Measurements from ENCODE around the gene KIR3DL1.

Gene KIR3DL1

GRCh38 chr19:54791476-54791875, 24.8 kb upstream of the KIR3DL1 start:
- H3K4me3 ChIP-seq (ENCODE audit: low read length) = no peak overlapping the region
- DNase-seq (ENCODE audit: low read depth) = no peak
- no peak for TF ChIP-seq CTCF (conservative IDR thresholded peaks at IDR 0.05; ENCODE audit: low read length)

- TF ChIP-seq CTCF (conservative IDR thresholded peaks at IDR 0.05; ENCODE audit: low read length) = no peak
- H3K4me3 ChIP-seq (ENCODE audit: low read length) = no peak overlapping the region
- no peak for DNase-seq (ENCODE audit: low read depth)
Measured at GRCh38 chr19:54792814-54793213, 23.5 kb upstream of the KIR3DL1 start.

GRCh38 chr19:54795758-54796157, 20.5 kb upstream of the KIR3DL1 start:
- DNase-seq (ENCODE audit: low read depth) = no peak
- TF ChIP-seq CTCF (conservative IDR thresholded peaks at IDR 0.05; ENCODE audit: low read length) = no peak
- H3K4me3 ChIP-seq (ENCODE audit: low read length) = no peak overlapping the region

- no peak for TF ChIP-seq CTCF (conservative IDR thresholded peaks at IDR 0.05; ENCODE audit: low read length)
Measured at GRCh38 chr19:54803410-54803809, 12.9 kb upstream of the KIR3DL1 start, which contains the start of gene KIR2DL4. KIR2DL4 (plus strand) TSS chr19:54803610; CDS start chr19:54803652, 42 bp downstream.

GRCh38 chr19:54804101-54804500, 12.2 kb upstream of the KIR3DL1 start:
- DNase-seq (ENCODE audit: low read depth) = no peak
- TF ChIP-seq CTCF (conservative IDR thresholded peaks at IDR 0.05; ENCODE audit: low read length) = no peak
- no peak overlapping the region for H3K4me3 ChIP-seq (ENCODE audit: low read length)

More at GRCh38 chr19:54803410-54803809, 12.9 kb upstream of the KIR3DL1 start, which contains the start of gene KIR2DL4:
- DNase-seq (ENCODE audit: low read depth) = no peak
- H3K4me3 ChIP-seq (ENCODE audit: low read length) = no peak within 1 kb of the TSS

GRCh38 chr19:54804571-54804970, 11.7 kb upstream of the KIR3DL1 start:
- no peak for DNase-seq (ENCODE audit: low read depth)

More at GRCh38 chr19:54804571-54804970, 11.7 kb upstream of the KIR3DL1 start:
- H3K4me3 ChIP-seq (ENCODE audit: low read length) = no peak overlapping the region
- TF ChIP-seq CTCF (conservative IDR thresholded peaks at IDR 0.05; ENCODE audit: low read length) = no peak

Measured in AG10803 (cell line).